Measurements from ENCODE around the gene NUDT16.
A peak's percentile ranks its signal among the peaks of the same experiment; 100 is the strongest.
"Not testable (repeated sequence)": the region's sequence is repeated elsewhere in the genome, so short reads cannot be mapped to it uniquely, and the experiment has no call there.

The NUDT16 gene

DNA sequence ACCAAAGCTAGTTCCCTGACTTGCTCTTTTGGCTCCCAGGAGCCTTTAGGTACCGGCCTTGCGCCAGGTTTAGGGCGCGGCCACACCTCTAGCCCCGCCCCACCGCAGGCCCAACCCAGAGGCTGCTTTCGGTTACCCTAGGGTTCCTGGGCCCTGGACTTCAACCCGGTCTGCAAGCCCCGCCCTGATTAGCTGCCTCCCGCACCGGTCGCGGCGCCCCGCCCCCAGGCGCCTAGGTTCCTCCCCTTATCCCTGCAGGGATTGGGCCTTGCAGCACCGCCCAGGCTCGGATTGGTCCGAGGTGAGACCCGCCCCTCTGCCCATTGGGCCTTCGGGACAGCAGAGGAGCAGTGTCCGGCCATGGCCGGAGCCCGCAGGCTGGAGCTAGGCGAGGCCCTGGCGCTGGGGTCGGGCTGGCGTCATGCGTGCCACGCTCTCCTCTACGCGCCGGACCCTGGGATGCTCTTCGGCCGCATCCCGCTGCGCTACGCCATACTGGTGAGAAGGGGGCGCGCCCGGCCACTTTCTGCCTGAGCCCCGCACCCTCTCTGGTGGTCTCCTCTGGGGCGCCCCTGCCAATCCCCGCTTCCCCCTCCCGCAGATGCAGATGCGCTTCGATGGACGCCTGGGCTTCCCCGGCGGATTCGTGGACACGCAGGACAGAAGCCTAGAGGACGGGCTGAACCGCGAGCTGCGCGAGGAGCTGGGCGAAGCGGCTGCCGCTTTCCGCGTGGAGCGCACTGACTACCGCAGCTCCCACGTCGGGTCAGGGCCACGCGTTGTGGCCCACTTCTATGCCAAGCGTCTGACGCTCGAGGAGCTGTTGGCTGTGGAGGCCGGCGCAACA is at the start of gene NUDT16:
Gene NUDT16 (plus strand): TSS at position 330 of the 847 bp plus-strand sequence. CDS start 31 bp downstream, at position 361.
- DNase-seq, result peak; percentile 94

DNA sequence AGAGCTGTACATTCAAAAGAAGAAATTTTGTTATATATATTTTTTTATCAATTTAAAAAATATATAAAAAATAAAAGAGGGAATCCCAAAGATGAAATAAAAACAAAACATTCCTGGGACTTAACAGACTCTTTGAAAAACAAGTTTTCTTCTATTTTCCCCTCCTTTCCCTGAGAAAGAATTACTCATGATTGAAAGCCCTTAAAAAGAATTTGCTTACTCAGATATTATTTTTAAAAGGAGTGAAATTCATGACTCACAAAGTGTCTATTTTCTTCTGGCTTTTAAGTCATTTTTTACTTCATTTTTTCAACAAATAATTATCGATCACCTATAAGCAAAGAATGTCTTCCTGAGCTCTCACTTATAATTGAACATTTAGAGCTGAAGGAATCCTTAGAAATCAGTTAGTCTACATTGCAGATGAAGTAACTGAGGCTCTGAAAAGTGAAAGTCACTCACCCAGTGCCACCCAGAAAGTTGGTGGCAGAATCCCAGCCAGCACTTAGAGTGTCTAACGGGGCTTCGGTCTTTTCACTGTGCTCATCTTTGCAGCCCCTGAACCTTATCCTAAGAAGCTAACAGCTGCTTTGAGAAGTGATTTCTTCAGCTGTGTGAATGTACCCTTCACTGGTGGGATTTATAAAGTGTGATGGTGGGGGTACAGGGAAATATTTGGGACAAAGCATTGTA is 42.5 kb upstream of the NUDT16 start:
- DNase-seq, result no peak

- no peak for DNase-seq
Measured at GRCh38 chr3:131341761-131342160, 39.8 kb upstream of the NUDT16 start.

GRCh38 chr3:131348911-131349310 is 32.7 kb upstream of the NUDT16 start:
- no peak for DNase-seq

- no peak for DNase-seq
Measured at GRCh38 chr3:131349454-131349853, 32.1 kb upstream of the NUDT16 start.

- no peak for DNase-seq
Measured at GRCh38 chr3:131349946-131350347, 31.6 kb upstream of the NUDT16 start.

DNA sequence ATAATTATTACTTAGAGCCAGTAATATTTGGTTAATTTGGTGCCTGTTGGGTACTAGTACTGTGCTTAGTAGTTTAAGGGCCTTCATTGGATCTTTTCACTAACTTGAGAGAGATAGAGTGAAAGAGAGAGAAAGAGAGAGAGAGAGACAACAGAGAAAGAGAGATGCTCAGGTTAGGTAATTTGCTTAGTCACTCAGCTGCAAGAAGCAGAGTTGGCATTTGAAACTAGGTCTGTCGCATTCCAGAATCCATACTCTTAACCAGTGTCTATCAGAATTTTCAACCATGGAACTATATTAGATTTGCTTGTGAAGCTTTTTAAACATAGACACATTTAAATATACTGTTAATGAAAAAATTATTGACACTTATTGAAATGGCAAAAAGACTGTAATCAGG is 31.1 kb upstream of the NUDT16 start:
- no peak for DNase-seq

DNA sequence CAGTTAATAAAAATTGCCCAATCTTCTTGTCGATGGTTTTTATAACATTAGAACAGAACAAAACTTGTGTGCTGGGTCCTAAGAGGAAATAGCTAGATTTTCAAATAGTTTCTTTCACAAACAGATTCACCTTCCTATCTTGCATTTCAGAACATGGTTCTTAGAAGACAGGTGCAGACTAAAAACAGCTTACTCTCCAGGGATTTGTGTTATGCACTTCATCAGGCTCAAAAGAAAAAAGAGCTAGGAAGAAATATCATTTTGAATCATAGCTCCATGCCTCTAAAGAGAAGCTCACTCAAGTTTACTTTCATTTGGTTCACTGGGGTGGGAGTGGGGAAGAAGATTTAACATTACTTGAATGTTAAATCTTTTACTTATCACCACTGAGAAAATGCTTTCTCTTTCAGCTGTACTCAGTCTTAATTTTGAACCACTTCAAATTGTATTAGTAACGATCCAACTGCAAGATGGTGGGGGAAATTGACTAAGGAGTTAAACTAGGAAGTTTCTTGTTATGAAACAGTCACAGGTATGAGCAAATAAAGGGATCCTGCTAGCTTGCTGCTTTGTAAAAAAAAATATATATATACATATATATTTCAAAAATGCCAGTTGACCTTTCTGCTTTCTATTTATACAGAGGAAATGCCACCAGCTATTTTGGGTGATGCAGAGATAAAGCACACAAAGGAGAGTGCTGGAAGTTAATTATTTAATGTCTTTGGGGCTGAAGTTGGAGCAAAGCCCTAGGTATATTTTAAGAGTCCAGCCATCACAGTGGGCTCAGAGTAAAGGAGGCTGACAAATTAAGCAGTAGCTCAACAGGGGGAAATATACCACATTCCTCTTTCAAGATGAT is 28.3 kb upstream of the NUDT16 start:
- no peak for DNase-seq

GRCh38 chr3:131353986-131354385 is 27.6 kb upstream of the NUDT16 start:
- no peak for DNase-seq

DNA sequence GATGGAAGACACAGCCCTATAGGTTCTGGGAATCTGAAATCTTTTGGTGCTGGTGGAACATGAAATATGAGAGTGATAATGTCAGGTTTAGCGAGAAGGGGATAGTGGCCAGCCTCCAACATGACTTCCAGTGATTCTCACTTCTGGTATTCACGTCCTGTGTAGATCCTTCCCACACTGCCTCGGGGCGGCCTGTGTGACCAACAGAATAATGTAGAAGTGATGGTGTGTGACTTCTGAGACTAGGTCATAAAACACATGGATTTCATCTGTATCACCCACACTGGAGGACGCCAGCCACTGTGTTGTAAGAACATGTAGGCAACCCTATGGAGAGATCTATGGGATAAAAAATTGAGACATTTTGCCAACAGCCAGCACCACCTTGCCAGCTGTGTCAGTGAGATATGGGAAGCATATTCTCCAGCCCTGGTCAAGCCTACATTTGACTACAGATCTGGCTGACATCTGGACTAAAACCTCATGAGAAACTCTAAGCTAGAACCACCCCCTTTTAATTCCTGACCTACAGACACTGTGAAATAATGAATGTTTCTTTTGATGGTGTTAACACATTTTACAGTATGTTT is 25.5 kb upstream of the NUDT16 start:
- DNase-seq, result no peak

DNA sequence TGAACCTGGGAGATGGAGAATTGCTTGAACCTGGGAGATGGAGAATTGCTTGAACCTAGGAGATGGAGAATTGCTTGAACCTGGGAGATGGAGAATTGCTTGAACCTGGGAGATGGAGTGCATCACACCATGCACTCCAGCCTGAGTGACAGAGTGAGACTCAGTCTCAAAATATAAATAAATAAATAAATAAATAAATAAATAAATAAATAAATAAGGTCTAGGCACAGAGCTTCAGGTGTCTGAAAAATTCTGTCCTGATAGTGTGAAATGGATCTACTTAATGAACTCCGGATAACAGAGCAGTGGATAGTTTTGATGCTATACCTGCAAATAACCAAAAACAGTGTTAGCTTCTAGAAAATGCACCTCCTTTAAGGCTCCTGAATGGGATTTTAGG is 24.3 kb upstream of the NUDT16 start:
- DNase-seq, result no peak

- no peak for DNase-seq
Measured at GRCh38 chr3:131360191-131360755, 21.3 kb upstream of the NUDT16 start.

GRCh38 chr3:131361066-131361463 is 20.5 kb upstream of the NUDT16 start:
- DNase-seq, result not testable (repeated sequence)

GRCh38 chr3:131361464-131362421 is 19.8 kb upstream of the NUDT16 start:
- DNase-seq, result no peak

DNA sequence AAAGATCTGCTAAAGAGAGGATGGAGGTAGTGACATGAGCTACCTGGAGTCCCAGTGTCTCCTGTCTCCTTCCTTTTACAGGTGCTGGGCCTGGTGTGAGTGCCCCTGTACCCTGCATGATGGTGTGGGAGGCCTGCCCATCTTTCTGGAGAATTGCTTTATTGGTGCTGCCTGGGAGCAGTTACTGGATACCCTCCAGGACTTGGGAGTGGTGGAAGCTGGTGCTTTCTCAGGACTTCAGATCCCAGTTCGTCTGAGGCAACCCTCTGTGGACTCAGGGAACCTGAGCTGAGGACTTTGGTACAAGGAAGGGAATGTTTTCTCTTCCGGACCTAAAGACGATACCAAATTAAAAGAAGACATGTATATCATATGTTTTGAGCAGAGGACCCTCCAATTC is 18.3 kb upstream of the NUDT16 start:
- no peak for DNase-seq

DNA sequence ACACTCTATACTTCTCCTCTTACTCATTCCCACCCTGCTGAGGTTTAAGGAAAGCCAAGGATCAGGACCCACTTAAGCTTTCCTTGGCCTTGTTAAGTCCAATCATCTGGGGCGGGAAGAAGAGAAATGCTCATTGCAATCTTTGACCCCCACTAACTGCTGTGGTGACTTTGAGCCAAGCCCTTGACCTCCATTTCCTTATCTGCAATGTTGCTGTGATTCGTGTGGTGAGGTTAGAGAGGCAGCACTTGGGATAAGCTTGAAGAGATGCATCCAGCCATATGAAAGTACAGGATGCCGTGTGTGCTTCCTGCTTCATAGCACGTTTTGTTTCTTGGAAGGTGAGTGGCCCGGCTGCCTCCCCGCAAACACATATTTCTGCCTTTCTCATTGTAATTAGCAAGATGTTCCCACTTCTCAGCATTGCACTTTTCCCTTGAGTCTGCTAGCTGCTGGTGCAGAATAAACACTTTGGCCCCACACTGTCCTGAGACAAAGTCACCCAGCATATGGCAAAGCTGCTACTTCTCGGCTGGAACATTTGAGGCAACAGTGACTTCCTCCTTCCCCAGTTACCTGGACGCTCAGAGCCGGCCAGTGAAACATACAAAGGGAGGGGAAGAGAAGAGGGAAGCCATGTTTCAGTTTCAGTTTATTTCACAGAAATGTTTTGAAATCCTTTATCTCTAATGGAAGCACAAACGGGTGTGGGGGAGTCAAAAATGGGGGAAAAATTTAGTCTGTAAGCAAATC is 10.5 kb upstream of the NUDT16 start:
- DNase-seq, result no peak

- DNase-seq, result no peak
Measured at GRCh38 chr3:131371688-131372066, 9.9 kb upstream of the NUDT16 start.

- DNase-seq, result no peak
Measured at GRCh38 chr3:131374741-131375140, 6.8 kb upstream of the NUDT16 start.

- DNase-seq, result not testable (repeated sequence)
Measured at GRCh38 chr3:131380821-131381444, 641 bp upstream of the NUDT16 start.
